Endodermal cell (in vitro differentiated cells): ENCODE measurements around the gene SCFD2. TPM values are rescaled to one million over a fixed set of nuclear protein-coding genes. Genes with fewer than 3 reads are reported as not detected.

Experiments used
- DNase-seq: peaks from one replicate; pipeline ENCODE4 v3.0.0-alpha.2; 2017
- H3K27ac ChIP-seq: 2 replicates; pipeline ENCODE4 v1.5.1; 2013; ENCODE audit warnings: mild to moderate bottlenecking, low read depth, low read length, moderate library complexity
- H3K27me3 ChIP-seq: 2 replicates; pipeline ENCODE4 v1.6.1; 2013; ENCODE audit warnings: mild to moderate bottlenecking, low read length, moderate library complexity; ENCODE audit not compliant: insufficient read depth, control insufficient read depth, poor library complexity, severe bottlenecking
- H3K36me3 ChIP-seq: 2 replicates; pipeline ENCODE4 v1.7.0; 2013; ENCODE audit warnings: mild to moderate bottlenecking, low read length, moderate library complexity; ENCODE audit not compliant: control insufficient read depth, insufficient read depth
- H3K4me1 ChIP-seq: one replicate; pipeline ENCODE4 v1.7.0; 2013; ENCODE audit warnings: low read length; ENCODE audit not compliant: control insufficient read depth, insufficient read depth
- H3K4me3 ChIP-seq: 2 replicates; pipeline ENCODE4 v1.5.1; 2013; ENCODE audit warnings: mild to moderate bottlenecking, low read length, moderate library complexity
- H3K9ac ChIP-seq: 2 replicates; pipeline ENCODE4 v1.6.1; 2013; ENCODE audit warnings: mild to moderate bottlenecking, low read length, moderate library complexity; ENCODE audit not compliant: poor library complexity, severe bottlenecking; ENCODE audit errors: extremely low read depth
- H3K9me3 ChIP-seq: 2 replicates; pipeline ENCODE4 v1.6.1; 2013; ENCODE audit warnings: mild to moderate bottlenecking, low read length, moderate library complexity; ENCODE audit not compliant: control insufficient read depth
- H3K27ac Mint-ChIP-seq: 2 replicates; pipeline ENCODE4 v1.8.0; 2020; ENCODE audit warnings: mixed read lengths
- H3K27me3 Mint-ChIP-seq: 2 replicates; pipeline ENCODE4 v1.8.0; 2021; ENCODE audit warnings: mild to moderate bottlenecking, mixed read lengths; ENCODE audit not compliant: insufficient read depth
- H3K36me3 Mint-ChIP-seq: 2 replicates; pipeline ENCODE4 v1.8.0; 2020; ENCODE audit warnings: low read depth, mixed read lengths
- H3K4me1 Mint-ChIP-seq: 2 replicates; pipeline ENCODE4 v1.8.0; 2020; ENCODE audit warnings: mixed read lengths
- H3K4me3 Mint-ChIP-seq: 2 replicates; pipeline ENCODE4 v1.8.0; 2020; ENCODE audit warnings: mild to moderate bottlenecking, moderate library complexity, mixed read lengths
- H3K9me3 Mint-ChIP-seq: 2 replicates; pipeline ENCODE4 v1.8.0; 2020; ENCODE audit warnings: mild to moderate bottlenecking, mixed read lengths
- CTCF ChIP-seq: fragments of 200-600 bp; sonication (generic); conservative IDR thresholded peaks from 2 replicates; pipeline ENCODE4 v1.5.0; 2021; ENCODE audit warnings: antibody characterized with exemption, mild to moderate bottlenecking
- WGBS, 2 experiments: methylation state at CpG; one replicate each; pipeline versions ENCODE4 v1.1.5 to v1.1.7; 2013; ENCODE audit warnings: missing lambda C conversion rate in 2 of 2, mixed read lengths in 1 of 2; ENCODE audit not compliant: insufficient coverage in 1 of 2, insufficient read length in 1 of 2; 5-methylcytosine and 5-hydroxymethylcytosine counted together
- total RNA-seq, 2 donors: library from RNA; stranded (reverse); fragmentation: NEBNext Ultra II Directional in 1 of 2; extraction: Animal tissue kit (Norgen Biotek cat#: 25700) in 1 of 2; gene quantifications; 2 replicates in 1 of 2; 3 replicates in 1 of 2; pipeline ENCODE4 v1.2.1, GENCODE V29; 2021

The SCFD2 gene
- total RNA-seq, 2 donors from 2014 or later = 5.7 to 6.5 TPM

- no peak overlapping the region for H3K4me3 Mint-ChIP-seq
- no peak for TF ChIP-seq CTCF
Measured at GRCh38 chr4:52891743-52892142, 474.1 kb downstream of the SCFD2 start.

GRCh38 chr4:52890521-52890791 is 475.4 kb downstream of the SCFD2 start:
- no peak for TF ChIP-seq CTCF
- Mint-ChIP-seq H3K4me1 (peaks cover 10% of the 10 kb centered on the region), H3K9me3 (peaks cover 5% of the 10 kb centered on the region), H3K27me3 (no peaks in the 10 kb centered on the region), H3K36me3 (no peaks in the 10 kb centered on the region), H3K27ac (no peak overlapping the region), H3K4me3 (no peak overlapping the region)
- H3K36me3 ChIP-seq = no peaks in the 10 kb centered on the region
- no peak for DNase-seq
- H3K27me3 ChIP-seq = no peaks in the 10 kb centered on the region
- no peak overlapping the region for H3K4me3 ChIP-seq
- no peak overlapping the region for H3K9ac ChIP-seq
- peaks cover 19% of the 10 kb centered on the region for H3K9me3 ChIP-seq
- H3K27ac ChIP-seq = no peak overlapping the region
- 96 to 100% methylated on average over 1 of the region's 1 CpG for WGBS, 2 experiments
- H3K4me1 ChIP-seq = peaks cover 4% of the 10 kb centered on the region

More at GRCh38 chr4:52891743-52892142, 474.1 kb downstream of the SCFD2 start:
- DNase-seq = no peak
- Mint-ChIP-seq H3K27me3 (no peaks in the 10 kb centered on the region), H3K9me3 (peaks cover 6% of the 10 kb centered on the region), H3K27ac (no peak overlapping the region), H3K36me3 (no peaks in the 10 kb centered on the region), H3K4me1 (peaks cover 10% of the 10 kb centered on the region)
- WGBS, 2 experiments = 81 to 90% methylated on average over 1 of the region's 1 CpG
- Histone ChIP-seq H3K27ac (no peak overlapping the region), H3K9me3 (peaks cover 6% of the 10 kb centered on the region), H3K27me3 (no peaks in the 10 kb centered on the region), H3K9ac (no peak overlapping the region), H3K4me3 (no peak overlapping the region), H3K36me3 (no peaks in the 10 kb centered on the region), H3K4me1 (peaks cover 4% of the 10 kb centered on the region)

- Histone ChIP-seq H3K9ac (no peak overlapping the region), H3K4me1 (peaks cover 4% of the 10 kb centered on the region), H3K27ac (no peak overlapping the region), H3K4me3 (no peak overlapping the region), H3K36me3 (no peaks in the 10 kb centered on the region), H3K27me3 (no peaks in the 10 kb centered on the region), H3K9me3 (peaks cover 24% of the 10 kb centered on the region)
- H3K9me3 Mint-ChIP-seq = peaks cover 5% of the 10 kb centered on the region
- peaks cover 10% of the 10 kb centered on the region for H3K4me1 Mint-ChIP-seq
- no peak overlapping the region for H3K4me3 Mint-ChIP-seq
- no peak for TF ChIP-seq CTCF
- no peak overlapping the region for H3K27ac Mint-ChIP-seq
- 83 to 87% methylated on average over 1 to 2 of the region's 2 CpGs for WGBS, 2 experiments
- no peak for DNase-seq
- H3K27me3 Mint-ChIP-seq = no peaks in the 10 kb centered on the region
- no peaks in the 10 kb centered on the region for H3K36me3 Mint-ChIP-seq
Measured at GRCh38 chr4:52889778-52890520, 475.9 kb downstream of the SCFD2 start.
